Gastrocnemius medialis (tissue), 4 donors: ENCODE measurements around the gene PPM1M. TPM values are rescaled to one million over a fixed set of nuclear protein-coding genes. Genes with fewer than 3 reads are reported as not detected.

Source experiments
- ATAC-seq, 2 donors: fragments of 150-250 bp; one replicate each; pipeline ENCODE4 v1.9.1; 2016
- DNase-seq, 2 donors: peaks; one replicate each; pipeline ENCODE4 v3.0.0-alpha.2; 2019
- H3K27ac ChIP-seq, 4 donors: fragments of 200-600 bp; sonication (generic); 1 replicate in 1 of 4; 2 replicates in 3 of 4; pipeline ENCODE4 v1.5.1; 2016 to 2018; ENCODE audit warnings: mild to moderate bottlenecking in 2 of 4, moderate library complexity in 1 of 4
- H3K27me3 ChIP-seq, 3 donors: fragments of 200-600 bp; sonication (generic) in 2 of 3; 1 replicate in 1 of 3; 2 replicates in 2 of 3; pipeline versions ENCODE4 v1.5.1 to v1.6.0; 2016 to 2019; ENCODE audit warnings: mild to moderate bottlenecking in 1 of 3, moderate library complexity in 1 of 3
- H3K36me3 ChIP-seq, 2 donors: fragments of 200-600 bp; sonication (generic) in 1 of 2; one replicate each; pipeline ENCODE4 v1.5.1; 2017 to 2018
- H3K4me1 ChIP-seq, 2 donors: fragments of 200-600 bp; sonication (generic) in 1 of 2; one replicate each; pipeline ENCODE4 v1.5.1; 2016 to 2017; ENCODE audit warnings: mild to moderate bottlenecking in 2 of 2
- H3K4me3 ChIP-seq, 4 donors: fragments of 200-600 bp; sonication (generic) in 3 of 4; 1 replicate in 1 of 4; 2 replicates in 3 of 4; pipeline ENCODE4 v1.5.1; 2016 to 2019; ENCODE audit warnings: mild to moderate bottlenecking in 2 of 4
- H3K9me3 ChIP-seq, 3 donors: fragments of 200-600 bp; sonication (generic) in 2 of 3; 1 replicate in 1 of 3; 2 replicates in 2 of 3; pipeline ENCODE4 v1.5.1; 2016 to 2019
- CTCF ChIP-seq, 5 experiments: fragments of 450-650 bp in 3 of 5; fragments of 200-600 bp in 2 of 5; sonication (generic) in 2 of 5; IDR thresholded peaks in 4 of 5; conservative IDR thresholded peaks in 1 of 5; 1 replicate in 4 of 5; 2 replicates in 1 of 5; pipeline ENCODE4 v1.5.1; 2016 to 2019; ENCODE audit warnings: antibody characterized with exemption in 5 of 5, mild to moderate bottlenecking in 3 of 5, moderate library complexity in 3 of 5
- POLR2A ChIP-seq, 2 donors: fragments of 450-650 bp; IDR thresholded peaks; one replicate each; pipeline ENCODE4 v1.6.1; 2017; ENCODE audit warnings: antibody characterized with exemption in 2 of 2, mild to moderate bottlenecking in 2 of 2, moderate library complexity in 2 of 2
- in situ Hi-C, 4 donors: fragments of 200-750 bp; cut with MboI; loops; one replicate each; pipeline versions ENCODE4 v1.15.0 to v1.8.0; 2017; ENCODE audit warnings: low sequenced_read_pairs in 4 of 4
- intact Hi-C: fragments of 100-400 bp; cut with DNase I; formaldehyde crosslinking; loops from one replicate; pipeline ENCODE4 v1.15.1; 2023; ENCODE audit warnings: low total_unique reads
- total RNA-seq, 4 donors: library from RNA; depleted of rRNA; stranded (reverse); fragments of >200 nt; gene quantifications; one replicate each; pipeline versions ENCODE4 v1.1.0 to v1.2.3, GENCODE V29; 2016

Gene PPM1M
- total RNA-seq, 4 donors from 2014 or later: 0.97 to 5.2 (median 3.5) TPM

GRCh38 chr3:52289338-52289746, 43.8 kb downstream of the PPM1M start:
- intact Hi-C loops (loop anchor here (5.0 to 10.0 kb wide), 2 partner anchors 48 to 165 kb away; partner anchors contain the start of genes NISCH and TNNC1), in situ Hi-C loops (no loop called here)
- no peak for ATAC-seq

GRCh38 chr3:52289747-52290595, 44.4 kb downstream of the PPM1M start:
- DNase-seq: no peak
- Histone ChIP-seq H3K4me1 (peaks cover 12 to 14% of the 10 kb centered on the region in 2 donors), H3K36me3 (peaks cover 0 to 25% of the 10 kb centered on the region in 2 donors), H3K4me3 (no peak overlapping the region), H3K9me3 (no peaks in the 10 kb centered on the region), H3K27ac (no peak overlapping the region), H3K27me3 (no peaks in the 10 kb centered on the region)
- in situ Hi-C loops: no loop called here
- intact Hi-C loops: loop anchor here (5.0 to 10.0 kb wide), 2 partner anchors 47 to 165 kb away; partner anchors contain the start of genes NISCH and TNNC1
- TF ChIP-seq POLR2A (IDR thresholded peaks at IDR 0.05) (no peak), CTCF (IDR thresholded peaks at IDR 0.05 in 4 of 5, conservative IDR thresholded peaks at IDR 0.05 in 1 of 5) (no peak)
- ATAC-seq: no peak

More at GRCh38 chr3:52289338-52289746, 43.8 kb downstream of the PPM1M start:
- TF ChIP-seq POLR2A (IDR thresholded peaks at IDR 0.05): no peak
- no peak for TF ChIP-seq CTCF (IDR thresholded peaks at IDR 0.05 in 4 of 5, conservative IDR thresholded peaks at IDR 0.05 in 1 of 5)
- Histone ChIP-seq H3K27me3 (no peaks in the 10 kb centered on the region), H3K4me1 (peaks cover 12 to 14% of the 10 kb centered on the region in 2 donors), H3K27ac (no peak overlapping the region), H3K36me3 (peaks cover 0 to 25% of the 10 kb centered on the region in 2 donors), H3K9me3 (no peaks in the 10 kb centered on the region), H3K4me3 (no peak overlapping the region)
- DNase-seq: peak in 1 of 2 donors; percentile 12

GRCh38 chr3:52290596-52291507, 45.3 kb downstream of the PPM1M start:
- in situ Hi-C loops: no loop called here
- no peak overlapping the region for H3K27ac ChIP-seq
- H3K9me3 ChIP-seq: no peaks in the 10 kb centered on the region
- TF ChIP-seq POLR2A (IDR thresholded peaks at IDR 0.05) (no peak), CTCF (IDR thresholded peaks at IDR 0.05 in 4 of 5, conservative IDR thresholded peaks at IDR 0.05 in 1 of 5) (no peak)
- peaks cover 12 to 14% of the 10 kb centered on the region in 2 donors for H3K4me1 ChIP-seq
- peaks cover 0 to 25% of the 10 kb centered on the region in 2 donors for H3K36me3 ChIP-seq
- intact Hi-C loops: no loop called here
- ATAC-seq: no peak
- DNase-seq: no peak
- no peak overlapping the region for H3K4me3 ChIP-seq
- no peaks in the 10 kb centered on the region for H3K27me3 ChIP-seq

- peaks cover 10 to 12% of the 10 kb centered on the region in 2 donors for H3K4me1 ChIP-seq
- in situ Hi-C loops: no loop called here
- no peaks in the 10 kb centered on the region for H3K27me3 ChIP-seq
- intact Hi-C loops: no loop called here
- H3K27ac ChIP-seq: no peak overlapping the region
- DNase-seq (no peak), ATAC-seq (no peak)
- H3K9me3 ChIP-seq: no peaks in the 10 kb centered on the region
- H3K36me3 ChIP-seq: peaks cover 0 to 25% of the 10 kb centered on the region in 2 donors
- H3K4me3 ChIP-seq: no peak overlapping the region
- no peak for TF ChIP-seq POLR2A (IDR thresholded peaks at IDR 0.05)
- TF ChIP-seq CTCF (IDR thresholded peaks at IDR 0.05 in 4 of 5, conservative IDR thresholded peaks at IDR 0.05 in 1 of 5): peak in 1 of 5 experiments; percentile 42
Measured at GRCh38 chr3:52291508-52292181, 46.1 kb downstream of the PPM1M start.
